Measurements from ENCODE around the gene MYO1D. TPM values are rescaled to one million over a fixed set of nuclear protein-coding genes. Genes with fewer than 3 reads are reported as not detected.

Gene MYO1D
- total RNA-seq, 1 donor from 2014 or later: 36.9 TPM

- Mint-ChIP-seq H3K9me3 (ENCODE audit: low read depth) (no peaks in the 10 kb centered on the region), H3K36me3 (ENCODE audit: insufficient read depth) (no peaks in the 10 kb centered on the region), H3K27ac (no peak overlapping the region), H3K4me3 (ENCODE audit: low read depth) (no peak overlapping the region), H3K4me1 (ENCODE audit: low read depth) (peaks cover 2% of the 10 kb centered on the region), H3K27me3 (no peaks in the 10 kb centered on the region)
- DNase-seq (ENCODE audit: low spot score, unreplicated experiment): no peak
- TF ChIP-seq CTCF (IDR thresholded peaks at IDR 0.05; ENCODE audit: unreplicated experiment): no peak
Observed at GRCh38 chr17:32917842-32918241, 40.9 kb upstream of the MYO1D start.

GRCh38 chr17:32917081-32917480 is 40.2 kb upstream of the MYO1D start:
- H3K4me1 Mint-ChIP-seq (ENCODE audit: low read depth): peaks cover 5% of the 10 kb centered on the region
- H3K9me3 Mint-ChIP-seq (ENCODE audit: low read depth): no peaks in the 10 kb centered on the region
- H3K36me3 Mint-ChIP-seq (ENCODE audit: insufficient read depth): no peaks in the 10 kb centered on the region
- no peak for TF ChIP-seq CTCF (IDR thresholded peaks at IDR 0.05; ENCODE audit: unreplicated experiment)
- no peak overlapping the region for H3K27ac Mint-ChIP-seq
- H3K4me3 Mint-ChIP-seq (ENCODE audit: low read depth): no peak overlapping the region
- no peaks in the 10 kb centered on the region for H3K27me3 Mint-ChIP-seq
- no peak for DNase-seq (ENCODE audit: low spot score, unreplicated experiment)

GRCh38 chr17:32916134-32916533 is 39.2 kb upstream of the MYO1D start:
- Mint-ChIP-seq H3K4me3 (ENCODE audit: low read depth) (no peak overlapping the region), H3K27ac (no peak overlapping the region), H3K9me3 (ENCODE audit: low read depth) (no peaks in the 10 kb centered on the region), H3K27me3 (no peaks in the 10 kb centered on the region), H3K36me3 (ENCODE audit: insufficient read depth) (no peaks in the 10 kb centered on the region), H3K4me1 (ENCODE audit: low read depth) (peaks cover 8% of the 10 kb centered on the region)
- no peak for TF ChIP-seq CTCF (IDR thresholded peaks at IDR 0.05; ENCODE audit: unreplicated experiment)
- DNase-seq (ENCODE audit: low spot score, unreplicated experiment): no peak

GRCh38 chr17:32915245-32915644 is 38.3 kb upstream of the MYO1D start:
- TF ChIP-seq CTCF (IDR thresholded peaks at IDR 0.05; ENCODE audit: unreplicated experiment): no peak
- DNase-seq (ENCODE audit: low spot score, unreplicated experiment): no peak
- peaks cover 10% of the 10 kb centered on the region for H3K4me1 Mint-ChIP-seq (ENCODE audit: low read depth)
- H3K4me3 Mint-ChIP-seq (ENCODE audit: low read depth): no peak overlapping the region
- H3K27me3 Mint-ChIP-seq: no peaks in the 10 kb centered on the region
- H3K9me3 Mint-ChIP-seq (ENCODE audit: low read depth): no peaks in the 10 kb centered on the region
- H3K27ac Mint-ChIP-seq: no peak overlapping the region
- H3K36me3 Mint-ChIP-seq (ENCODE audit: insufficient read depth): no peaks in the 10 kb centered on the region

GRCh38 chr17:32914181-32914580 is 37.3 kb upstream of the MYO1D start:
- no peak for DNase-seq (ENCODE audit: low spot score, unreplicated experiment)
- no peak overlapping the region for H3K27ac Mint-ChIP-seq
- no peak for TF ChIP-seq CTCF (IDR thresholded peaks at IDR 0.05; ENCODE audit: unreplicated experiment)
- no peaks in the 10 kb centered on the region for H3K9me3 Mint-ChIP-seq (ENCODE audit: low read depth)
- peaks cover 12% of the 10 kb centered on the region for H3K4me1 Mint-ChIP-seq (ENCODE audit: low read depth)
- no peaks in the 10 kb centered on the region for H3K27me3 Mint-ChIP-seq
- H3K36me3 Mint-ChIP-seq (ENCODE audit: insufficient read depth): no peaks in the 10 kb centered on the region
- no peak overlapping the region for H3K4me3 Mint-ChIP-seq (ENCODE audit: low read depth)

All from progenitor cell of endocrine pancreas (in vitro differentiated cells).